Measurements from ENCODE around the gene LPCAT1. TPM values are rescaled to one million over a fixed set of nuclear protein-coding genes. Genes with fewer than 3 reads are reported as not detected.

The LPCAT1 gene
- total and polyA plus RNA-seq, 2 of the 13 experiments (the other 11 are each of a cell fraction or from before 2014, with no cell fraction given): 29.8 to 90.6 TPM

- TF ChIP-seq ZNF687 (CRISPR knock-in tag; IDR thresholded peaks at IDR 0.05) (peak; percentile 2; the same call in 1 of the 2 replicates), AGO2 (optimal IDR thresholded peaks at IDR 0.05; ENCODE audit: low read depth, low read length) (peak; percentile 22), ZBTB26 (CRISPR knock-in tag; IDR thresholded peaks at IDR 0.05; ENCODE audit: borderline replicate concordance) (no peak), SALL1 (CRISPR knock-in tag; IDR thresholded peaks at IDR 0.05) (peak; percentile 5; the same call in 1 of the 2 replicates), SOX13 (IDR thresholded peaks at IDR 0.05) (no peak), SOX13 (CRISPR knock-in tag; conservative IDR thresholded peaks at IDR 0.05 in 1 of 2, IDR thresholded peaks at IDR 0.05 in 1 of 2) (no peak), ARID4A (CRISPR knock-in tag; IDR thresholded peaks at IDR 0.05; ENCODE audit: borderline replicate concordance) (0 out of 2 replicates have a peak, but pooled peaks have one; percentile 2), NFKB2 (CRISPR knock-in tag; IDR thresholded peaks at IDR 0.05; ENCODE audit: borderline replicate concordance) (0 out of 2 replicates have a peak, but pooled peaks have one; percentile 44), ZNF589 (CRISPR knock-in tag; conservative IDR thresholded peaks at IDR 0.05) (no peak)
These were observed 39.3 kb upstream of the LPCAT1 start (continued) for GRCh38 chr5:1563051-1563461.

Measured in HepG2 (cell line).